ENCODE measurements around the gene GPR176. TPM values are rescaled to one million over a fixed set of nuclear protein-coding genes. Genes with fewer than 3 reads are reported as not detected.
"Not testable (repeated sequence)": the region's sequence is repeated elsewhere in the genome, so short reads cannot be mapped to it uniquely, and the experiment has no call there.

GPR176 gene
- total RNA-seq, 4 donors from 2014 or later, result 2.4 to 18.6 (median 9.1) TPM

GRCh38 chr15:39896101-39896500 lies 24.0 kb downstream of the GPR176 start:
- Histone ChIP-seq H3K9me3 (no peaks in the 10 kb centered on the region), H3K4me1 (no peaks in the 10 kb centered on the region), H3K4me3 (no peak overlapping the region), H3K27ac (no peak overlapping the region), H3K27me3 (no peaks in the 10 kb centered on the region), H3K36me3 (no peaks in the 10 kb centered on the region)
- no peak for DNase-seq (ENCODE audit: low spot score in 2 of 2)
- 86 to 93% methylated on average over 1 of the region's 1 CpG for WGBS, 2 donors
- TF ChIP-seq POLR2A (IDR thresholded peaks at IDR 0.05) (no peak), EP300 (IDR thresholded peaks at IDR 0.05) (no peak), CTCF (IDR thresholded peaks at IDR 0.05) (no peak)

GRCh38 chr15:39893051-39893450 lies 27.0 kb downstream of the GPR176 start:
- H3K27ac ChIP-seq; DNase-seq (ENCODE audit: low spot score in 2 of 2); H3K4me3 ChIP-seq; H3K4me1 ChIP-seq; H3K36me3 ChIP-seq; H3K27me3 ChIP-seq; H3K9me3 ChIP-seq: not testable (repeated sequence)
- WGBS, 2 donors, result 68 to 81% methylated on average over 3 to 4 of the region's 4 CpGs

- Histone ChIP-seq H3K4me1 (no peaks in the 10 kb centered on the region), H3K36me3 (no peaks in the 10 kb centered on the region), H3K4me3 (no peak overlapping the region), H3K27me3 (no peaks in the 10 kb centered on the region), H3K9me3 (no peaks in the 10 kb centered on the region), H3K27ac (no peak overlapping the region)
- 86 to 90% methylated on average over 5 of the region's 5 CpGs for WGBS, 2 donors
- TF ChIP-seq EP300 (IDR thresholded peaks at IDR 0.05) (no peak), POLR2A (IDR thresholded peaks at IDR 0.05) (no peak), CTCF (IDR thresholded peaks at IDR 0.05) (no peak)
- no peak for DNase-seq (ENCODE audit: low spot score in 2 of 2)
Measured at GRCh38 chr15:39892418-39892817, 27.6 kb downstream of the GPR176 start.

GRCh38 chr15:39890621-39891020 lies 29.4 kb downstream of the GPR176 start:
- Histone ChIP-seq H3K4me1 (no peaks in the 10 kb centered on the region), H3K4me3 (no peak overlapping the region), H3K27me3 (no peaks in the 10 kb centered on the region), H3K27ac (no peak overlapping the region), H3K36me3 (no peaks in the 10 kb centered on the region), H3K9me3 (no peaks in the 10 kb centered on the region)
- no peak for TF ChIP-seq EP300 (IDR thresholded peaks at IDR 0.05)
- no peak for DNase-seq (ENCODE audit: low spot score in 2 of 2)

GRCh38 chr15:39889601-39890000 lies 30.5 kb downstream of the GPR176 start:
- WGBS, 2 donors, result 89 to 95% methylated on average over 3 of the region's 3 CpGs
- no peaks in the 10 kb centered on the region for H3K9me3 ChIP-seq
- no peak overlapping the region for H3K4me3 ChIP-seq
- no peak for DNase-seq (ENCODE audit: low spot score in 2 of 2)
- H3K27me3 ChIP-seq, result no peaks in the 10 kb centered on the region
- H3K36me3 ChIP-seq, result no peaks in the 10 kb centered on the region
- H3K4me1 ChIP-seq, result no peaks in the 10 kb centered on the region
- TF ChIP-seq CTCF (IDR thresholded peaks at IDR 0.05), result no peak
- TF ChIP-seq POLR2A (IDR thresholded peaks at IDR 0.05), result no peak
- no peak overlapping the region for H3K27ac ChIP-seq

GRCh38 chr15:39888809-39889208 lies 31.3 kb downstream of the GPR176 start:
- no peak overlapping the region for H3K4me3 ChIP-seq
- WGBS, 2 donors, result 83 to 84% methylated on average over 2 of the region's 2 CpGs
- no peaks in the 10 kb centered on the region for H3K9me3 ChIP-seq
- H3K36me3 ChIP-seq, result no peaks in the 10 kb centered on the region
- TF ChIP-seq POLR2A (IDR thresholded peaks at IDR 0.05), result no peak
- no peak for TF ChIP-seq EP300 (IDR thresholded peaks at IDR 0.05)
- no peak for TF ChIP-seq CTCF (IDR thresholded peaks at IDR 0.05)
- DNase-seq (ENCODE audit: low spot score in 2 of 2), result no peak
- peaks cover 0 to 5% (median 0%) of the 10 kb centered on the region in 4 donors for H3K4me1 ChIP-seq
- no peak overlapping the region for H3K27ac ChIP-seq
- no peaks in the 10 kb centered on the region for H3K27me3 ChIP-seq

Data from tibial nerve (tissue), 4 donors.